ENCODE data around the gene FFAR2.
A peak's percentile ranks its signal among the peaks of the same experiment; 100 is the strongest.
"Not testable (repeated sequence)": the region's sequence is repeated elsewhere in the genome, so short reads cannot be mapped to it uniquely, and the experiment has no call there.

Gene FFAR2

DNA sequence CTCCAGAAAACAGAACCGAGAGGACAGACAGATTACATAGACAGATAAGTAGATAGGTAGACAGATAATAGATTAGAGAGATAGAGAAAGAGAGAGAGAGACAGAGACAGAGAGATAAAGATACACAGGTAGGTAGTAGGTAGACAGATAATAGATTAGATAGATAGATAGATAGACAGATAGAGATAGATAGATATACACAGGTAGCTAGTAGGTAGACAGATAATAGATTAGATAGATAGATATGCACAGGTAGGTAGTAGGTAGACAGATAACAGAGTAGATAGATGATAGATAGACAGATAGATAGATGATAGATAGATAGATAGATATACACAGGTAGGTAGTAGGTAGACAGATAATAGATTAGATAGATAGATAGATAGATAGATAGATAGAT lies 10.1 kb downstream of the FFAR2 start:
- DNase-seq: no peak

DNA sequence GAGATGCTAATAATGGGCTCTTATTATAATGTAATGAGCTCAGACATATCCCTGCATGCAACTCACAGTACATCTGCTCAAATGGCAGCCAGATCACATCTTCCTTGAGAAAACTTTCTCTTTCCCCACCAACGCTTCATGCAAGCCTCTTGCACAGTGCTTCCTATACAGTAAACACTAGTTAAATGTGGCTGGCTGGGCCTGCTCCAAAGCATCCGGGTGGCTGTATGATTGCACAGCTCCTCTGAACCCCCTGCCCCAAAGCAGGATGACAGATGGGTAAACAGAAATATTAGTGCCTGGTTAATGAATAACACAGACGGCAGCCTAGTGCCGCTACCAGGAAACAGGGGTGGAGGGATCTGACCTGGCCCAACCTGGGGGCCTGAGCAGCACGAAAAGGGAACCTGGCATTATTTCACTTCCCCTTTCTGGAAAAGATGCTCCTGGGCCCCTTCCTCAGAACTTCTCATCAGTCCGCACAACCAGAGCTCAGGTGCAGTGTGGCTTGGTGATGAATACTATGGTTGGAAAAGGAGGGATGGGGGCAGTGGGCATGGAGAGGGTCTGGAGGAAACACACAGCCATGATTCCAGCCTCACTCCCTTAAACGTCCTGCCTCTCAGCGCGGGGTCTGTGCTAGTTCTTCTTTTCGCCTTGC lies 10.8 kb downstream of the FFAR2 start:
- no peak for DNase-seq

DNA sequence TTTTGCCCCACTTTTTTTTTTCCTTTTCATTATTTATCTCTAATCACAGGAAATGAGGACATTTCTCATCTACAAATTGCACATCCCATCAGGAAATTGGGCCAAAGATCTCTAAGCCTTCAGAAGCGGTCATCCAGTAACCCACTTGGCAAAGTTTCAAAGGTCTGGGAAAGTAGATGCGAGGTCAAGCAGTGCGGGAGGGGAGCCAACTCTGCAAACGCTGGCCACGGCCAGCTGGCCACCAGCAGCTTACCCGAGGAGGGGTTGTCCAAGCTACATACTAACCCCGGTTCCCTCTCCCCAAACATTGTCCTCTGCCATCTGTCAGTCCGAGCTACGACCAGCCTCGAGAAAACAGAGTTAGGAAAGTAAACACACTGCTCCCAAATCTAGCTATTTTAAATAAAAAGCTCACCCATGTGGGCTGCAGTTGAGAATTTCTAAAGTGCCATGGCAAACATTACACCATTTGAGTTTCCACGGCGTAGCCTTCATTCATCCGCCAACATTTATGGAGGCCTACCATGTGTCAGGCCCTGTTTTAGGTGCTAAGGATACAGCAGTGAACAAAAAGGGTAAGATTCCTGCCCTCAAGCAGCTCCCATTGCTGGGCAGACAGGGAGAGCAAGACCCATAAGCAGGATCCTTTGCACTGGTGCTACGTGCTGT lies 11.5 kb downstream of the FFAR2 start:
- no peak for DNase-seq

DNA sequence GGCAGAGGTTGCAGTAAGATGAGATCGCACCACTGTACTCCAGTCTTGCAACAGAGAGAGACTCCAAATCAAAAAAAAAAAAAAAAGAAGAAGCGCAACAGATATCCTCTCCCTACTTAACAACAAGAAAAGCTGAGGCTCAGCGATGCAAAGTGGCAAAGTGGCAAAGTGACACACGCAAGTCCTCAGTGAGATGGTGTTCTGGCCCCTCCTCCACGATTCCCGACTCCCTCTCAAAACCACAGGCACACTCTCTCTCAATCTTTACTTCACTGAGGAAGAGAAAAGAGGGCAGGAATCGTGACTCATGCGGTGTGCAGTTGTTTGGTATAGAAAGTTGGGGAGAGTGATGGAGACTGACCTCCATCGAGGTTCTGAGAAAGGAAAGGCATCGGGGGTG lies 12.6 kb downstream of the FFAR2 start:
- DNase-seq: no peak

DNA sequence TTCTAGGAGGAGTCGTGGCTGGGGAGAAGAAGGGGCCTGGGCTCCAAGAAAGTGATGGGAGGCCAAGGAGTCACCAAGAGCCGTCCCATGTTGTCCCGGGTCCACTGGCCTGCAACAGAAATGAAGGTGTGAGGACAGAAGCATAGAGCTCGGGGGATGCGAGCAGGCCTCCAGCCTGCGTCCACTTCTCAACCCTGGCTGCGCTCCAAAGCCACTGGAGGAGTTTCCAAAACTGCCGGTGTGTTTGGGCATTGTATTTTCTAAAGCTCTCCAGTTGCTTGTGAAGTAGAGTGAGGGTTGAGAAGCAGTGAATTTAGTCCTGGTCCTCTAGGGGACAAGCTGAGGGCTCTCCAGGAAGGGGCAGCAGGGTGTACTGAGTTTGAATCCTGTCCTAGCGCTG lies 13.0 kb downstream of the FFAR2 start:
- DNase-seq: no peak

DNA sequence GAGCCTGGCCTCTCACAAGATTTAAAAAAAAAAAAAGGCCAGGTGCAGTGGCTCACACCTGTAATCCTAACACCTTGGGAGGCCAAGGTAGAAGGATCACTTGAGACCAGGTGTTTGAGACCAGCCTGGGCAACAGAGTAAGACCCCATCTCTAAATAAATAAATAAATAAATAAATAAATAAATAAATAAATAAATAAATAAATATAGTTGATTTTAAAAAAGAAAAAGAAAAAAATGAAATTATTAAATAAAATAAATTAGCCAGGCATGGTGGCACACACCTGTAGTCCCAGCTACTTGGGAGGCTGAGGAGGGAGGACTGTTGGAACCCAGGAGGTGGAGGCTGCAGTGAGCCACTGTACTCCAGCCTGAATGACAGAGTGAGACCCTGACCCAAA lies 13.7 kb downstream of the FFAR2 start:
- DNase-seq: not testable (repeated sequence)

DNA sequence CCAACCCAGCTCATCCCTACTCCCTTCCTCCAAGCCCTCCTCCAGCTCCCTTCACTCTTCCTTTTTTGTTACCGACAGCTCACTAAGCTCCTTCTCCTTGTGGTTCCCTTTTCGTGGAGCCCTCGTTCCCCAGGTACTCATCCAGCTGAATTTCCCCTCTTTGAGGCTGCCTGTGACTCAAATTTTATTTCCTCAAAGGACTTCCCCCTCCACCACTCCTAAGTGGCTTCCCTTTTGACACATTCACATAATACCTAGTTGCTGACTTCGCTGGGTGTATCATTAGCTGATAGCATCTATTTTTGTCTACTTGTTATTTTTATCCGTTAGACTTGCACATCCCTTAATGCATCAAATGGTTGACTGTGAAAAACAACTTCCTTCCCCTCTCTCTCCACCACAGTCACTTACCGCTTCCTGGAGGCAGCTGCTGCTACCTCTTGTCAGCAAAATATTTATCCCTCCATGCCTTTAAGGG lies 14.5 kb downstream of the FFAR2 start:
- no peak for DNase-seq

DNA sequence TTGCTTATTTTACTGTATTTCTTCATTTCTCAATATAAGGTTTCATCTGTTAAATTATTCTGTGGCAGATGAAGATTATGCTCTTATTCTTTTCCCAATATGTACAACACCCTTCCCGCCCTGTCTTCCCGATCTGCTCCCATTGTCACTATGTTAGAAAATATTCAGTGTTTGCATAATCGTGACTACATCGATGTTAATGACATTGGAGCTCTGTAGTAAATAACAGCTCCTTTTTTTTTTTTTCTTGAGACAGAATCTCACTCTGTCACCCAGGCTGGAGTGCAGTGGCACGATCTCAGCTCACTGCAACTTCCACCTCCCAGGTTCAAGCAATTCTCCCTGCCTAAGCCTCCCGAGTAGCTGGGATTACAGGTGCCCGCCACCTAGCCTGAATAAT lies 14.9 kb downstream of the FFAR2 start:
- not testable (repeated sequence) for DNase-seq

DNA sequence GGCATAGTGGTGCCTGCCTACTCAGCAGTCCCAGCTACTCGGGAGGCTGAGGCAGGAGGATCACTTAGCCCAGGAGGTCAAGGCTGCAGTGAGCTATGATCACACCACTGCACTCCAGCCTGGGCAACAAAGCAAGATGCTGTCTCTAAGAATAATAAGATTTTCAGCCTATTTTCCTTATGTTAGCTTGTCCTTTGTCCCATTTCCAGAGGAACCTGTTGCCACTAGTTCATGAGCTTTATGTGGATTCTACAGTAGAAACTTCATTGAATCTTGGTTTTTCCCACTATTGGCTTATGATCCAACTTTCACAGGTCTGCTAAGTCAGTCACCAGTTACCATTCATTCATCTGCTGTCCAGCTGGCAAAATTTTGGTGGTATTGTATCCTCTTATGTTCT lies 18.2 kb downstream of the FFAR2 start:
- no peak for DNase-seq

DNA sequence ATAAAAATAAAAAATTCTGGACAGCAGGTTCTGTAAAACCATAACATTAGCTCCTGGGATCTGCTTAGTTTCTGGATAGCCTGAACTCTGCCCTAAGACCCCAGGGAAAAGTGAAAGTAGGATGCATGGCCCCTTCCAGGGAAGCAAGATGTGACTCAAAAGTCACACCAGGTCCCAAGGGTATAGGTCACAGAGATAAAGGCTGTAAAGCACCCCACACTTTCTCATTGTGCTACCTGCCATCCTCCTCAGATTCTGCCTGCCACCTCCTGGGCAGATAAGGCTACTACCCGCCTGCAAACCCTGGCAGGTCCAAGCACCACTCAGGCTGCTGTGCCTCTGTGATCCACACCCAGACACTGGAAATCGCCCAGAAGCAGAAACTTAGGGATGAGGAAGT lies 20.6 kb downstream of the FFAR2 start:
- no peak for DNase-seq

DNA sequence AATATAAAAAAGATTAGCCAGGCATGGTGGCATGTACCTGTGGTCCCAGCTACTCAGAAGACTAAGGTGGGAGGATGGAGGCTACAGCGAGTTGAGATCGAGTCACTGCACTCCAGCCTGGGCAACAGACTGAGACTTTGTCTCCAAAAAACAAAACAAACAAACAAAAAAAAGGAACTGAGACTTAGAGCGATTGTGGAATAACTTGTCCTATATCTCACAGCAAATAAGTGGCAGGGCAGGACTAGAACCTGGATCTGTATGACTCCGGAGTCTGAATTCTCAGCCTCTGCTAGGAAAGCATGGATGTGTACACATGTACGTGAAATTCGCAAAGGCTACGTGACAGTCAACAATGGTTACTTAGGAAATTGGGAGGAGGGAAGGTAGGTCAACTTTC lies 22.1 kb downstream of the FFAR2 start:
- DNase-seq: no peak

DNA sequence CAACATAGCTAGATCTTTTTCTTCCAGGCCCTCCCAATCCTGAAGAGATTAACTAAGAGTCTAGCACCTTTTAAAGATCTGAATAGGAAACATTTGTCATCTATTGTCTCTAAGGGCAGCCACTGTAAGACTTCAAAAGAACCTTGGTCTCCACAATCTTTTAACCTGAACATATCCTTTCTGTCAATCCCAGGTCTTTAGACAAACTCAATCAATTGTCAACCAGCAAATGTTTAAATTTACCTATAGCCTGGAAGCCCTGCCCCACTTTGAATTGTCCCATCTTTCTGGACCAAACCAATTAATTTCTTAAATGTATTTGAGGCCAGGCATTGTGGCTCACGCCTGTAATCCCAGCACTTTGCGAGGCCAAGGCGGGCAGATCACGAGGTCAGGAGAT lies 23.0 kb downstream of the FFAR2 start:
- not testable (repeated sequence) for DNase-seq

DNA sequence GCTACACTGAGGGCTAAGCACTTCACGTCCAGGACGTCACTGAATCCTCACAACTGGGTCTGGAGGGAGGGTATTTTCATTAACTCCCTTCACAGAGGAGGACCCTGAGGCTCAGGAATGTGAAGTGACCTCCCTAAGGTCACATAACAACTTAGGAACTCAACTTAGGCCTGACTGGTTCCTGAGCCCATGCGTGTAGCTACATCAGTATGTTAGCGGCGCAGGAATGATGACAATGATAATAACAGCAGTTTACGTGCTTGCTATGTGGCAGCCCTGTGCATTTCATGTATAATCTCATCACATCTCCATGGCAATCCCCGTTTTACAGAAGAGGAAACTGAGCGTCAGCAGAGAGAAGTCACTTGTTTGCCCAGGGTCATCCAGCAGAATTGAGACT lies 23.9 kb downstream of the FFAR2 start:
- no peak for DNase-seq

DNA sequence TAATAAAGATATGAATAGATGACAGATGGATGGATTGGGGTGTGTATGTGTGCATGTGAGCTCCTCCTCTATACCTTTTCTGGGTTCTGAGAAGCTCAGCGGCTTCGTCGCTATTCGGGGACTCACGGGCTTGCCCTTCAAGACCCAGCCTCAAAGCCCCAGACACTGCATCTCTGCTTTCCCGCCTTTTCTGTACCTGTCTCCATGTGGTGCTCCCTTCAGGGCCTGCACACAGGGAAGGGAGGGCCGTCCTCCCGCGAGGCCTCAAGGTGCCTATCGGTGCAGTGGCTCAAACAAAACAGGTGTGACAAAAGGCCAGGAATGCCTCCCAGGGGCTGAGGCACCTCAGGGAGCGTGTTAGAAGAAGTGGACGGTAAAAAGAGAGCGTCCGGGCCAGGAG lies 26.0 kb downstream of the FFAR2 start:
- DNase-seq: no peak

DNA sequence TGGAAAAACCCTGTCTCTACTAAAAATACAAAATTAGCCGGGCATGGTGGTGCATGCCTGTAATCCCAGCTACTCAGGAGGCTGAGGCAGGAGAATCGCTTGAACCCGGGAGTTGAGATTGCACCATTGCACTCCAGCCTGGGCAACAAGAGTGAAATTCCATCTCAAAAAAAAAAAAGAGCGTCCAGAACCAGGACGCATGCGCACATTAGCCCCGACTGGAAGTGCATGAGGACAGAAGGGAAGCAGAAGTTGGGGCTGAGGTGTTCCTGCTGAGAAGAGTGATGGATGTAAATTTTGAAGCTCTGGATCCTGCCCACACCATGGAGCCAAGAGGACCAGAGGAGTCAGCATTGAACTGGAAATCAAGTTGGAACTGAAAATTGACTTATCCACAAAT lies 26.5 kb downstream of the FFAR2 start:
- DNase-seq: not testable (repeated sequence)

DNA sequence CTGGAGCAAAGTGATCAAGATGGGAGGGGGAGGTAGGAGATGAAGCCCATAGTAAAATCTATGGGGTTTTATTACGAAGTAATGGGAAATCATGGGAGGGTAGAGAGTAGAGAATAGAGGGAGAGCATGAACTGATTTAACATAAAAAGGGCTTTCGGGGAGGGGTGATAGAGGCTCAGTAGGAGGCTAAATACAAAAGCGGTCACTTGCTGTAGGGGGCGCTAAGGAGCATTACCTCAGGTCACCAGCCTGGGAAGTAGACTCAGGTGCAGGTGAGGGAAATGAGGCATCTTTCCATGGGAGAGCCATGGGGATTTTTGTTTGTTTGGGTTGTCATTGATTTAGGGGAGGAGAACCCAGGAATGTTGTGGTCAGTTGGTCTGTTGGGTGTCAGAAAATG lies 28.1 kb downstream of the FFAR2 start:
- no peak for DNase-seq

DNA sequence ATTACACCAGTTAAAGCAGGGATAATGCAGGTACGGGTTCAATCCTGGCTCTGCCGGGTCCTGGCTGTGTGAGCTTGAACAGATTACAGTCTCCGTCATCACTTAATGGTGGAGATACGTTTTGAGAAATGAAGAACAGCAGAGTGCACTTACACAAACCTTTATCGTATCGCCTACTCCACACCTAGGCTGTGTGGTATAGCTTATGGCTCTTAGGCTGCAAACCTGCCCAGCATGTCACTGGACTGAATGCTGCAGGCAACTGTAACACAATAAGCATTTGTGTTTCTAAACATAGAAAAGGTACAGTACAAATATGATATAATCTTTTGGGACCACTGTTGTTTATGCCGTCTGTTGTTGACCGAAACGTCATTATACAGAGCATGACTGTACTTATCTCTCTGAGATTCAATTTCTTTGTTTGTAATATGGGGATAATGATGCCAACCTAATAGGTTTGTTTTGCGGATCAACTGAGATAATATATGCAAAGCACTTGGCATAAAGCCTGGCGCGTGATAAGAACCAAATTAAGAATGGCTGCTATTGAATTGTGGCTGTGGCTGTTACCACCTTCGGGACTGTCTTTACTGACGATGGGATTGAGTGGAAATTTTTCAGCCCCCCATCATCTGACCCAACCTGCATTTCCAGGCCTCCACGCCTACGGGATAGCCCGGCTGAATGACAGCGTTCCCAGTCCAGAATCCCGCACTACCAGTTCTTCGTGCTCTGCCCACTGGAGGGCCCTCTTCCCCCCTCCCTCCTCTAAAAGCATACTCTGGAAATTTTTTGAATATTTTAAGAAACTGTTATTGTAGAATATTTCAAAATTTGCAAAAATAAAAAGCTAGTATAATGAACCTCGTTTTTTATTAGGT lies 31.0 kb downstream of the FFAR2 start:
- DNase-seq: peak; percentile 41

DNA sequence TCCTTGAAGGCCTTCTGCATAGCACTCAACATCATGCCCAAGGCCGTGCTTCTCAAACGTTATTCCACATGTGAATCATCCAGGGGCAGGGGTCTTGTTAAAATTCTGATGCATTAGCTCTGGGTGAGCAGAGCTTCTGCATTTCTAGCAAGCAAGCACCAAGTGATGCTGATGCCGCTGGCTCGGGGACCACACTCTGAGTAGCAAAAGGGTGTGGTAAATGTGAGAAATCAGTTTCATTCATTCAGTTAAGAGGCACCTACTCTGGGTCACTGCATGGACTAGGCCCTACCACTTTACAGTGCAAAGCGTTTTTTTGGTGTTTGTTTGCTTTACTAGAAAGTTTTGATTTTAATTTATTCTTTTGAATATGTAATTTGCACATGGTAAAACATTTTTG lies 35.0 kb downstream of the FFAR2 start:
- DNase-seq: no peak

DNA sequence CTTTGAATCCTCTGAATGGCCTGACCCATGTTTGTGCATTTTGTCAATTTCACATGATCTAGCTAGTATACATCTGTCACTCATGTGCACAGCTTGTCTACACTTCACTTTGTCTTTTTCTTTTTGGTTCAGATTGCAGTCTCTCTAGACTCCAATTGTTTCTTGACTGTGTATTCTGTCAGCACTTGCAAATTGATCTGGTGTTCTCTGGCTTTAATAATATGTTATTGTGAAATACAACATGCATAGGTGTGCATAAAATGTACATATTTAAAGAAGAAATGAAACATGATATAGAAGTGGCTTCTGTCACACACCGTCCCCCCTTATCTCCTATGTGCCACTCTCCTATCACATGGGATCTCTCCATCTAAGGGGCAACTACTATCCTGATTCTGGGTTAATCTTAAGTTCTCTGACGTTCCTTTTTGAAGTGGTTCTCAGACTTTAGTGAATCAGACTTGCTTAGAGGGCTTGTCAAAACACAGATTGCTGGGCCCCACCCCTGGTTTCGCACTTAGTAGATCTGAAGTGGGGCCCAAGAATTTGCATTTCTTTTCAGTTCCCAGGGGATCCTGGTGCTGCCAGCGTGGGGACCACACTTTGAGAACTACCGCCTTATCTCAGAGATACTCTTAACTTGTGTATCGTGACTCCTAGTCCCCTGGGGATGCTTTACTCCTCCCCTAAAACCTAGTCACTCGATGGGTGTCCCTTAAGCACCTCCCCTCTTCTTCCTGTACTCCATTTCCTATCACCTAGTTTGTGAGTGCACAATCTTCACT lies 36.4 kb downstream of the FFAR2 start:
- DNase-seq: no peak

DNA sequence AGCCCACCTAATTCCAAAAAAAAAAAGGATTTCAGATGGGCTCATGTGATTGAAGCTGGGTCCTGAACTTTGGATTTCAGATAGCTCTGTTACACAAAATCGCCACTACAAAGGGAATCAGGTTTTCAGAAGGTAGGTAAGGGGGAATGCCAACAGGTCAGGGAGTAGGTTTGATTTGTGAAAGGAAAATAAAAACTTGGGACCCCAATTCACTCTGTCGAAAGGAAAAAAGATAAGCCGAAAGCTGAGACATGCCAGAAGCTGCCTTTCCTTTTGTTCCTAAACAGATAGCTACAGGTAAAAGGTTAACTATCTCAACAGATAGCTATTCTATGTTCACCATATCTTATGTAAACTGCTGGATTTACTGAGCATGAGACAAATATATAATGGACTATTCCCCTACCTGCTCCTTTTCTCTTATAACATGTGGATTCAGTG lies 38.2 kb downstream of the FFAR2 start:
- DNase-seq: no peak

DNA sequence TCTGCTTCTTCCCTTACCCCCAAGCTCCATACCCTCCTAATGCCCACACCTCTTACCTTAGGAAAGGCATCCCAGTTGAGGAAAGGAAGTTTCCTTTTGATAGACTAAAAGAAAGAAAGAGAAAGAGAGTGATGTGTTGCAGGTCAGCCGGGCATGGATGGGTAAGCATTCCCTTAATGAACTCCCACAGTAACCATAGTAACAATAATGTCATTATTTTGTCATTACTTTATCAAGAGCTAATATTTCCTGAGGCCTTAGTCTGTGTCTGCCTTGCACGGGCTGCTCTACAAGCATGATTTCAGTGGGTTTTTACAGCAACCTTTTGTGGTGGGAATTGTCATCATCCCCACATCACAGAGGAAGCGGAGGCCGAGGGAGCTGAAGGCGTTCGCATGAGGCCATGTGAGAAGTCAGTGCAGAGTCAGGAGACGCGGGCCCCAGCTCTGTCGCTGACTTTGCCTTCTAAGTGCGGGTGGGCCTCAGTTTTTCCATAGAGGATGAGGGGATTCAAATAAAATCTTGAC lies 39.7 kb downstream of the FFAR2 start:
- no peak for DNase-seq

DNA sequence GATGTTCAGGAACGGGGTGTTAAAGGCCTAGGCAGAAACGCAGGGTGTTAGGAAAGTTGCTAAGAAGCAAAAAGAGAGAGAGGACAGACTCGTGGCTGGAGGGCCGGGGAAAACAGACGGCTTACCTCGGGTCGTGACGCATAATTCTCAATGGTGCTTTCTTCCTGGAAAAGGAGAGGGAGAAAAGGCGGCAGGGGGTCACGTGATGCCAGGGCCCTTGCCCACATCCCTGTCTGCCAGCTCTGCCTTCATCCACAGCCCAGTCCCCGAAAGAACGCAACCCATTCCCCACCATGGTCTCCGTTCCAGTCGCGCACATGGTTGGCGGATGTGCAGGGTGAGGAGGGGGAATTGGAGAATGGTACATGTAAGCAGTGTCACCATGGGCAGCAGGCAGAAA lies 40.6 kb downstream of the FFAR2 start:
- DNase-seq: no peak

DNA sequence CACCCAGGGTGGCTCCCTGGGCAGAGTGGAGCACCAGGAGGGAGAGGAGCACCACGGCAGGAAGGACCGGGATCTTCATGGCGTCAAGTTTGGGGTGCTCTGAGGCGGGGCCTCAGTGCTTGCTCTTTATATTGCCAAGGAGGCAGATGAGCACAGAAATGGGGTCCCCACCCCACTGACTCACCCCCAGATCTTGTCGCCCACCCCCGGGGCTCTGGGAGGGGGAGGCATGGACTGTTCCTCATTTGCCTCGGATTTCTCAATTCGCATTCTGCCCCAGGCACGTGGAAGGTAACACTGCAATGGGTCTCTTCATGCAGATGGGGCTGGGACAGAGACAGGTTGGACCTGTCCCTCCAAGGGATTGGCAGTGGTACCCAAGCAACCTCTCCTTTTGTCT lies 42.3 kb downstream of the FFAR2 start, which contains the start of gene KRTDAP:
Gene KRTDAP, minus strand, starts transcription at position 101 of the 400 bp plus-strand sequence. Its CDS starts 22 bp downstream, at position 79.
- no peak for DNase-seq
